ENCODE results near the gene STK32B.
"Not testable (repeated sequence)": the region's sequence is repeated elsewhere in the genome, so short reads cannot be mapped to it uniquely, and the experiment has no call there.

STK32B gene

DNA sequence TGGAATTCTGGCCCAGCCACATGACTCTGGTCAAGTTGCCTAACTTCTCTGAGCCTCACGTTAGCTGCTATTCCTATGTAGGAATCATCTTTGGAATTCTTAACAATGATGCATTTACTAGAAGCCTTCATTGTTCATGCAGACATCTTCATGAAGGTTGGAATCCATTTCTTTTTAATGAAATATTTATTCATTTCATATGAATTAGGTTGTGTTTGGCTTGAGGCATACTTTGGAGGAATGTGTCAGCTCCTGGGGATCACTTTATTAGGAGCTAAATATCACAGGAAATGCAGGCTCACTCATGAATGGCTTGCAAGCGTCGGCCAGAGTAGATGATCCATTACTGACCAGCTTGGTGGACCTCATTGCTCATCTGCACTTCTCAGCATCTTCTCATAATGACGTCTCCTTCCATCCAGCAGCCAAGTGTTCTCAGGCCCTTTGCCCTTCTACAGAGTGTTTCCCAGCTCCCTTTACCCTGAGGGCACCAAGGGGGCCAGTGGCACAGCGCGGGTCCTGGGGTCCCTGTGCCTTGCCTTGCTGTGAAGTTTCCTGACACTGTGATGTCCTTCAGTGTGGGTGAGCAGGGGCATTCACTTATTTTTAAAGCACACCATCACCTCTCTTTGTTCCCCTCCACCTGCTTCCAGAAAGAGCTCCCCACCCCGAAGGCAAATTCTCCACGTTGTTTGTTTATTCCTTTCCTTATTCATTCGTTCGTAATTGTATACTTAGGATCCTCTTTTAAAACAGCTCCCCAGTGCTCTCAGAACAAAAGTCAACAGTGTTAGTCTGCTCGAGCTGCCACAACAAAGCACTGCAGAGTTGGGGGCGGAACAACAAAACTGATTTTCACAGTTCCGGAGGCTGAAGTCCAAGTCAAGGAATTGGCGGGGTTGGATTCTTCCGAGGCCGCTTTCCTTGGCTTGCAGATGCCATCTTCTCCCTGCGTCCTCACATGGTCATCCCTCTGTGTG, 106.8 kb downstream of the STK32B start:
- no peak for DNase-seq (ENCODE audit: low read depth in 2 of 3, low spot score in 1 of 3)

GRCh38 chr4:5158825-5159224, 107.5 kb downstream of the STK32B start:
- no peak for DNase-seq (ENCODE audit: low read depth in 2 of 3, low spot score in 1 of 3)

GRCh38 chr4:5160668-5161067, 109.4 kb downstream of the STK32B start:
- no peak for DNase-seq (ENCODE audit: low read depth in 2 of 3, low spot score in 1 of 3)

- no peak for DNase-seq (ENCODE audit: low read depth in 2 of 3, low spot score in 1 of 3)
Observed at GRCh38 chr4:5162909-5163508, 111.7 kb downstream of the STK32B start.

DNA sequence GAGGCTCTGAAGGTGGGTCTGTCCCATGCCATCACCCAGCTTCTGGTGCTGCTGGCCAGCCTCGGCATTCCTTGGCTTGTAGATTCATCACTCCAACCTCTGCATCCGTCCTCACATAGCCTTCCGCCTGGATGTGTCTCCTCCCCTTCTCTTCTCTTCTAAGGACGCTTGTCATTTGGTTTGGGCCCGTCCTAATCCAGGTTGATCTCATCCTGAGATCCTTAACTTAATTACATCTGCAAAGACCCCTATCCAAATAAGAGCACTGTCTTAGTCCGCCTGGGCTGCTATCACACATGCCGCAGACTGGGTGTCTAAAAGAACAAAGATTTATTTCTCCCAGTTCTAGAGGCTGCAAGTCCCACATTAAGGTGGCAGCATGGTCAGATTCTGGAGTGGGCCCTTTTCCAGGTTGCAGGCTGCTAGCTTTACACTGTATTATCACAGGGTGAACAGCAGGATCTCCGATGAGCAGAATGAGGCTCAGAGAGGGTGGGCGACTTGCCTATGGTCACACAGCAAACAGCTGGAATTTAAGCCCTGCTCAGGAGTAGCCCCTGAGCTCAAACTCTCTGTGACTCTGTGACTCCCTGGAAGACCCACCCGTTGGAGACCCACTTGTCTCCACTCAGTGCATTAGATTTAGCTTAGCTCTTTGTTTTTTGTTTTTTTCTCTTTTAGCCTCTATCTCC, 113.1 kb downstream of the STK32B start:
- no peak for DNase-seq (ENCODE audit: low read depth in 2 of 3, low spot score in 1 of 3)

DNA sequence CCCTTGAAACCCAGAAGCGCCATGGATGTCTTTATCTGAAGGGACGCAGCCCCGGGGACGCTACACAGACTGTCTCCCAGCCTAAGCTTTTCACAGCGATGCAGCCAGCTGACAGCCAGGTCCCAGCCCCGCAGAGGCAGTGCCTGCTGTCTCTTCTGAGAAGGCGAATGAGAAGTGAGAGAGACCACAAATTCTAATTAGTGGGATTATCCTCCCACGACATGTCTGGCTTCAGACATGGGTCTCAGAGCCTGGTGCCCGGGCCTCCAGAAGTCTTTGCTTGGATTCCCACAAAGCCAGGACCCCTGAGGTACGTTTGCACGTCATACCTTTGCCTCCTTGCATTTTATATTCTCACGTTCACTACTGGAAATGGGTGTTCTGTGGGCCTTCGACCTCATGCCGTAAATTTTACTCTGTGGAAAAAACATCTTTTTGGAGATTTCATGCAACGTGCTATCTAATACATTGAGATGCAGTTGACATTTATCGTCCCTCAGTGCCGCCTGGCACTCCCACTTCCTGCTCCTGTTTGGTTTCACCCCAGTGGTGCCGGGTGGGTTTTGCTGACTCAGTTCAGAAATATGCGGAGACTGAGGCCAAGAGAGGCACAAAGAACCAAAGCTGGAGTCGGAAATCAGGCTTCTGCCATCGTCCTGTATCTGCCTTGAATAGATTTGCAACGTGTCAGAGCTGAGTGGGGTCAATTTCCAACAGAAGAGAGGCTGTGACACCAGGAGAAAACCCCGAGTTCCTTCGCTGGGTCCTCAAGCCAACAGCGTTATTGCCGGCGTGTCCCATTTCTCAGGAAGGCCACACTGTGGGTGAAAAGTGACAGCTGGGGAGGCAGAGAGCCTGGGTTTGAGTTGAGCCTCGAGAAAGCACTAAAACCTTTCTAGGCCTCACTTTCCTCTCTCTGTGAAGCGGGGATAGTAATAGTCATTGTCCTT, 114.4 kb downstream of the STK32B start:
- DNase-seq (ENCODE audit: low read depth in 2 of 3, low spot score in 1 of 3) = no peak

GRCh38 chr4:5166377-5166776, 115.1 kb downstream of the STK32B start:
- no peak for DNase-seq (ENCODE audit: low read depth in 2 of 3, low spot score in 1 of 3)

GRCh38 chr4:5168891-5169290, 117.6 kb downstream of the STK32B start:
- no peak for DNase-seq (ENCODE audit: low read depth in 2 of 3, low spot score in 1 of 3)

DNA sequence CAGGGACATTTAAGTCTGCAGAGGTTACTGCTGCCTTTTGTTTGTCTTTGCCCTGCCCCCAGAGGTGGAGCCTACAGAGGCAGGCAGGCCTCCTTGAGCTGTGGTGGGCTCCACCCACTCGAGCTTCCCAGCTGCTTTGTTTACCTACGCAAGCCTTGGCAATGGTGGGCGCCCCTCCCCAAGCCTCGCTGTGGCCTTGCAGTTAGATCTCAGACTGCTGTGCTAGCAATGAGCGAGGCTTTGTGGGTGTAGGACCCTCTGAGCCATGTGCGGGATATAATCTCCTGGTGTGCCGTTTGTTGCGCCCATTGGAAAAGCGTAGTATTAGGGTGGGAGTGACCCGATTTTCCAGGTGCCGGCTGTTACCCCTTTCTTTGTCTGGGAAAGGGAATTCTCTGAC, 124.6 kb downstream of the STK32B start:
- not testable (repeated sequence) for DNase-seq (ENCODE audit: low read depth in 2 of 3, low spot score in 1 of 3)

DNA sequence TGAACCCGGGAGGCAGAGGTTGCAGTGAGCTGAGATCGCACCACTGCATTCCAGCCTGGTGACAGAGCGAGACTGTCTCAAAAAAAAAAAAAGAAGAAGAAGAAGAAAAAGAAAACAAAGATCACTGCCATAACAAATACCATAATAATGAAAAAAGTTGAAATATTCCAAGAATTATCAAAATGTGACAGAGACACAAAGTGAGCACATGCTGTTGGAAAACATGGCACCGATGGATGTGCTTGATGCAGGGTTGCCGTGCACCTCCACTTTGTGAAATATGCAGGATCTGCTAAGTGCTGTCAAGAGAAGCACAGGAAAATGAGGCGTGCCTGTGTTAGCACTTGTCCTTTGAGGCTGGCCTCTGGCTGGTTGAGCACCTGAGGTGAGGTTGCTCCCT, 133.3 kb downstream of the STK32B start:
- DNase-seq (ENCODE audit: low read depth in 2 of 3, low spot score in 1 of 3) = no peak

DNA sequence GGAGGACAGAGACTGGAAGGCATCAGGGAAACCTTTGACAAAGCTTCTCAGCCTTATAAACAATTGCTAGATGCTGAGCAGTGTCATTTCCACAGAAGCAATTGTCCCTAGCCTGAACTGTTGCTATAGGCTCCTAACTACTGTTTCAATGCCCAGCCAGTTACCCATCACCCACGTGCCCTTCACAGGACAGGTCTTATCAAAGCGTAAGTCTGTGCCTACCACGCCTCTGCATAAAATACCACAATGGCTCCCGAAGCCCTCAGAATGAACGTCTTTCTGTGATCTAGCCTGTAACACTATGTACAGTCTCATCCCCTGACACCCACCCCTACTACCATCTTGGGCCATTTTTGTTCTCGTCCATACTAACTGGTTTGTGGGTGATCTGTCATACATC, 134.3 kb downstream of the STK32B start:
- no peak for DNase-seq (ENCODE audit: low read depth in 2 of 3, low spot score in 1 of 3)

DNA sequence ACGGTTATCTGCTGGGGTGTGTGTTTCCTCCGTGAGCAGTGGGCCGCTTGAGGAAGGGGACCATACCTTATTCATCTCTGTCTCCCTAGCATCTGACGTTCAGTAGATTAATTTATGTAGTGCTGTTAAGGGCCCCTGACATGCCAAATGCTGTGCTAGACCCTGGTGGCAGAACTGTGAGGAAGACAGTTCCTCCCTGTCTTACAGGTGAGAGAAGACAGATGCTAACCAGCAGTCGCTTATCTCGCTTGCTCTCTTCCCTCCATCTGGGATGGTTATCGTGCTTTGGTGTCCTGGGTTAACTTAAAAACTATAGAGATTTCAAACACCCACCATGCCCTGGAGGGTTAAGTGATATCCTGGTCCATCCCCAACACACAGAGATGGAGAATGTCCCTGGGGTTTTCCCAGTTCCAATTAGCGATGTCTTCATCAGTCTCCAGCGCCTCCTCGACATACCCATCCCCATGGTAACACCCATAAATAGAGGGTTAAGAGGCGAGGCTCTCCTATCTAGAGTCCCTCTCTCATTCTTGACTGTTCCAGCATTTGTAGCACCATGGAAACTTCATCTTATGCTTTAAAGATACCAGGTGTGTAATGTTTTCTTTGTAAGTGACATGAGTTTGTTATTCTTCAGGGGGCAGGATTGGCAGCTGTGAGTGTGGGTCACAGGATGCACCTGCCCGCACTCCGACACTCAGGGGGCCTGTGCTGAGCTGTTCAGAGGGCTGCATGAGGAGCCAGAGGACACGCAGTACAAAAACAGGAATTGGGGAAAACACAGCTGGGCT, 135.2 kb downstream of the STK32B start:
- DNase-seq (ENCODE audit: low read depth in 2 of 3, low spot score in 1 of 3) = no peak

DNA sequence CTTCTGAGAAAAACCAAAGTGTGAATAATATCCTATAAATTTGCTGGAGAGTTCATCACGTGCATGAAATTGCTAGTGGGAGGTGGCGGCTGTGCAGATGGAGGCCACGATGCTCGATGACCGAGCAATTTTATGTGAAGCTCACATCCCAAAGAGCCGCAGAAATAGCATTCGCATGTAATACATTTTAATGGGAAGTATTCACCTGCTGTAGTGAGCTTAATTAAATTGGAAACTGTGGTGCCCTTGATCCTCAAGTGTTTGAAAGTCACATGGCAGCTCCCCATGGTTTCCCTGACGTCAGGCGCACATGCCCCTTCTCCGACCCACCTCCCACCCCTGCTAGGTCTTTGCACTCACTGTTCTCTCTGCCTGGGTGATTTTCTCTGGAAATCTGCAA, 136.8 kb downstream of the STK32B start:
- DNase-seq (ENCODE audit: low read depth in 2 of 3, low spot score in 1 of 3) = no peak

DNA sequence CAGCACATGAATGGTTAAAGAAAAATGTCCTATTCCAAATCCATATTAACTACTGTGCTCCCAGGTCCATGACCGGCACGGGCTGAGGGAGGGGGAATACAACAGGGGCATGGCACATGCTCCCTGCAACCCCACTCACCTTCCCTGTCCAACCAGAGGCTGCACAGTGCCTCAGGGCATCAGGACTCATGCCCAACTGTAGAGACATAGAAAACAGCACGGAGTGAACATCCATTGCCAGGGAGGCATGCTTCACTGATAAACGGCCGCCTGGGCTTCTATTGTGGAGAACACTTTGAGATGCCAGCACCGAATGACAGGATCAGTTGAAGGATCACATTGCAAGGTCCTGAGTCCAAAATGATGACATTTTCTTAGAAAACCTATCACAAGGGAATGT, 140.6 kb downstream of the STK32B start:
- DNase-seq (ENCODE audit: low read depth in 2 of 3, low spot score in 1 of 3) = no peak

DNA sequence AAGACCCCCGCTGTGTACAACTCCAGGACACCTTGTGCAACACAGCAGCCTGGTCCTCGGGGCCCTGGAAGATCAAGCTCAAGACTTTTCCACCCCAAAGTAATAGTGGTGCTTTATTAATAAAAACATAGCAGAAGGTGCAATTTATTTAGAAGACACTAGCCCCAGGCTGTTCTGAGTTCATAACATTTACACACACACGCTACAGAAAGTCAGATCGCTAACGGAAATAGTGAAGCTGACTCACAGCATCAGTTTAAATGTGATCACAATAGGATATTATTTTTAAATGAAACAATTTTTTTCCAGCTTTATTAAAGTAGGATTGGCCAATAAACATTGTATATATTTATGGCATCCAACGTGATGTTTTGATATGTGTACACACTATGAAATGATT, 141.0 kb downstream of the STK32B start:
- DNase-seq (ENCODE audit: low read depth in 2 of 3, low spot score in 1 of 3) = no peak

DNA sequence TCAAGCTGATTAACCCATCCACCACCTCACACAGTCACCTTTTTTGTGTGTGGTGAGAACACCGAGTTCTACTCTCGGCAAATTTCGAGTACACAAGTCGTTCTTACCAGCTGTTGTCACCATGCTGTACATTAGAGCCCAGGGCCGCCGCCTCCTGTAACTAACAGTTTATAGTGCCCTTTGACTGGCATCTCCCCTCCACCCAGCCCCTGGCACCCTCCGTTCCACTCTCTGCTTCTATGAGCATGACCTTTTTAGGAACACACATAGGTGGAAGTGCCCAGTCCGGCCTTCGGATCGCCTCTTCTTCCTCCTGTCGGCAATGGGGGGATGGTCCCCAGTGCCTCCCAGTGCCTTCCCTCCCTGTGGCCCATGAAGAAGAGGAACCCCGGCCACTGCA, 141.4 kb downstream of the STK32B start:
- no peak for DNase-seq (ENCODE audit: low read depth in 2 of 3, low spot score in 1 of 3)

DNA sequence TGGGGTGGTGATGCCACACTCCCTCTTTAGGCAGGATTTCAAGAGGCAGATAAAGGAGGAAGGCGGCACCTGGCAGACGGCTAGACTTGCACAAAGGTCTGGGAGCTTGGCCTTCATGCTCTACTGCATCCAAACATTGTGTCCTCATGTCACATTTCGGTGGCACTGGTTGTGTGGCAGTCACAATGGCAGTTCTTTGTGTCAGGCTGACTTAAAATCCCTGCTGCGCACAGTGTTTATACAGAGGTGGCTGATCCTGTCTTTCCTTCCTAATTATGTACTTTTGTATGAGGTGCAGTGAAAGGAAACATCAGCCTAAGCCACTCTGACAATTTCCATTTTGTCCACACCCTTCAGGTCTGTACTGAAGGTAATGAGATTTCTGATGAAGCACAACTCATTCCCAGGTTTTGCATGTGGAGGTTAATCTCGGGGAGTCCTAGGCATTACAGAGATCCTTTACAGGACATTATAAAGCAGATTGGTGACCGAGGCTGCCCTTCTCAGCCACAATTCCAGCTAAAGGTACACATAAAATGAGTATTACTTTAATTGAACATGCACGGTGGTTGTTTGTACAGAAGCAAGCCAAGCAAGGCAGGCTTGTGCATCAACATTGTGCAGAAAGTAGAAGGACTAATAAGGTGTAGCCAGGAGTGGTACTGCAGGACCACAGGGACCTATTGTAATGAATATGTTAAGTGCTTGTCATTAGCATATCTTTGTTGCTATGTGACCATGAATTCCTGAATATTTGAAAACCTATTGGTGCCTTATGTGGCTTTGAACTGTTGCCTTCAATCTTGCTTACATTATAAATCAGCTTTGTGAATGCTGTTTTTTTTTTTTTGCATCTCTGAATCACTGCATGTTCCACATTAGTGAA, 147.6 kb downstream of the STK32B start:
- no peak for DNase-seq (ENCODE audit: low read depth in 2 of 3, low spot score in 1 of 3)

DNA sequence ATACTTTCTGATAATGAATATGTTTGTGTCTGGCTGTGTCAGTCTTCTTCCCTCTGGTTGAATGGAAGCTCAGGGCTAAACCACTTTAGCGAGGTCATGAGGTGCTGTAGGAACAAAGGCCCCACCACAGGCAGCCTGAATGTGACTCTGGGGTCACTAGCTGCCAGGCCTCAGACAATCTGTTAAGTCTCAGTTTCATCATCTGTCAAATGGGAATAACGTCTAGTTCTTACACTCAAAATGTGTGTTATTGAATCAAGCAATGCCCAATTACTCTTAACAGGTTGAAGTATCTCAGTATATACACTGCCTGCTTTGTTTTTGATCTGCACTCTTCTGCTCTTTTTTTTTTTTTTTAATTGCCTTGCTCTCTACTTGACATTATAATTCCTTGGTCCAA, 148.6 kb downstream of the STK32B start:
- no peak for DNase-seq (ENCODE audit: low read depth in 2 of 3, low spot score in 1 of 3)

DNA sequence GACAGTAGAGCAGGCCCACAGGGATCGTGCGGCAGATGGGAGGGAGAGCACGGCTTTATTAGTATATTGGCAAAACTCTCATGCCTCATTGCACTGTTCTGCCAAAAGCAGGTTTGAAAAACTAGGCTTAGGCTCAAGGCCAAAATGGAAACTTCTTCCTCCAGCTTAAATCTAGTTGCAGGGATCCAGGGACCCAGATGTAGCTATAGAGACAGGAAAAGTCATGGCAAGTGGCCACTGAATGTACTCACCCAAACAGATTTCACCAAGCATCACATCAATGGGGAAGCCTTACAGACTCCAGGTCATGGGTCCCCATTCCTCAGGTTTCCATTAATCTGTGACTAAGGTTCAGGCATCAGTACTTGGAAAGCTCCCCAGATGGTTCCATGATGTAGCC, 149.2 kb downstream of the STK32B start:
- DNase-seq (ENCODE audit: low read depth in 2 of 3, low spot score in 1 of 3) = no peak
